ENCODE measurements around the gene SLC26A9.

GRCh38 chr1:205880923-205881322, 62.3 kb downstream of the SLC26A9 start:
- TF ChIP-seq POLR2A (IDR thresholded peaks at IDR 0.05) (no peak), CTCF (IDR thresholded peaks at IDR 0.05) (no peak)
